ENCODE results near the gene RPL39. TPM values are rescaled to one million over a fixed set of nuclear protein-coding genes. Genes with fewer than 3 reads are reported as not detected.

The RPL39 gene
- total and polyA plus RNA-seq, 2 experiments from 2014 or later, result 687 to 8,635 TPM

- Histone ChIP-seq H3K9me2 (replicated peaks; ENCODE audit: insufficient read depth) (no peaks in the 10 kb centered on the region), H3K4me2 (no peak overlapping the region), H3K27ac (no peak overlapping the region), H4K20me1 (ENCODE audit: insufficient read depth, poor library complexity, severe bottlenecking) (no peaks in the 10 kb centered on the region), H3K27me3 (no peaks in the 10 kb centered on the region), H2AFZ (no peak overlapping the region), H3K9me3 (ENCODE audit: low read depth) (no peaks in the 10 kb centered on the region), H3K4me1 (ENCODE audit: insufficient read depth) (no peaks in the 10 kb centered on the region), H3K79me2 (no peaks in the 10 kb centered on the region), H3K4me3 (no peak overlapping the region), H3K36me3 (replicated peaks; ENCODE audit: insufficient read depth, low read depth) (no peaks in the 10 kb centered on the region)
- DNase-seq (ENCODE audit: low spot score), result no peak
- WGBS (ENCODE audit: low lambda C conversion rate, missing lambda C conversion rate), result 62% methylated on average over 4 of the region's 4 CpGs
- no peak for TF ChIP-seq EZH2phosphoT487 (IDR thresholded peaks at IDR 0.05; ENCODE audit: low read depth, severe bottlenecking, unreplicated experiment)
- no peak for TF ChIP-seq CTCF (IDR thresholded peaks at IDR 0.05; ENCODE audit: poor library complexity)
- no peak for TF ChIP-seq EZH2 (IDR thresholded peaks at IDR 0.05; ENCODE audit: borderline replicate concordance)
These were observed 46.1 kb downstream of the RPL39 start for GRCh38 chrX:119745283-119745848.

DNA sequence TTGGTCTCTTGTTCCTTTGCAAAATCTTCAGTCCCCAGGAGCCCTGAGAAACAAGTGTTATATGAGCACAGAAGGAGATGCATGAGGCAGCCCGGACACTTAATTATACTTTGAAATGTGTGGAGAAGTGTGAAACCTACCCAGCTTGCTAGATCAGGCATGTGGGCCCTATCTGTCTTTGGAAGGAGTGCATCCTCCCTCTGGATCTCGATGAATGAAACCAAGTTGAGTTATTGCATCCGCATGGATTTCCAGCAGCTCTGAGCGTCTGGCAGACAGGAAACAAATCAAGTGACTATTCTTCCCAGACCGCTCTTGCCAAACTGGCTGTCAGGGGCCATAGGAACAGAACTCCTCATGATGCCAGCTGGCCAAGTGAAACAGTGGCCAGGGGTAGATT, 52.7 kb downstream of the RPL39 start:
- H3K27me3 ChIP-seq, result no peaks in the 10 kb centered on the region
- no peak overlapping the region for H3K4me3 ChIP-seq
- H3K79me2 ChIP-seq, result no peaks in the 10 kb centered on the region
- DNase-seq (ENCODE audit: low spot score), result no peak
- WGBS (ENCODE audit: low lambda C conversion rate, missing lambda C conversion rate), result 79% methylated on average over 5 of the region's 5 CpGs
- no peak overlapping the region for H2AFZ ChIP-seq
- H3K36me3 ChIP-seq (replicated peaks; ENCODE audit: insufficient read depth, low read depth), result no peaks in the 10 kb centered on the region
- no peak overlapping the region for H3K4me2 ChIP-seq
- no peaks in the 10 kb centered on the region for H3K9me2 ChIP-seq (replicated peaks; ENCODE audit: insufficient read depth)
- no peak for TF ChIP-seq CTCF (IDR thresholded peaks at IDR 0.05; ENCODE audit: poor library complexity)
- no peak for TF ChIP-seq EZH2phosphoT487 (IDR thresholded peaks at IDR 0.05; ENCODE audit: low read depth, severe bottlenecking, unreplicated experiment)
- TF ChIP-seq EZH2 (IDR thresholded peaks at IDR 0.05; ENCODE audit: borderline replicate concordance), result no peak
- H3K27ac ChIP-seq, result no peak overlapping the region
- H3K4me1 ChIP-seq (ENCODE audit: insufficient read depth), result no peaks in the 10 kb centered on the region
- no peaks in the 10 kb centered on the region for H4K20me1 ChIP-seq (ENCODE audit: insufficient read depth, poor library complexity, severe bottlenecking)
- H3K9me3 ChIP-seq (ENCODE audit: low read depth), result no peaks in the 10 kb centered on the region

Small RNA genes within 50 kb of the gene (small RNA-seq; reads per million reads assigned to genes)
- gene SNORA69, result not detected

Other genes with a start within 250 kb of the RPL39 start
- 22.8 and 23.8 TPM in 2 replicates for gene STEEP1, start 226.2 kb downstream of the RPL39 start, total RNA-seq
- gene STEEP1, start 226.2 kb downstream of the RPL39 start, polyA plus RNA-seq, result 5.5 and 11.1 TPM in 2 replicates
- 48.9 and 54.5 TPM in 2 replicates for gene UBE2A, start 217.1 kb downstream of the RPL39 start, total RNA-seq
- gene UBE2A, start 217.1 kb downstream of the RPL39 start, polyA plus RNA-seq, result 64.4 and 72.6 TPM in 2 replicates
- 5.8 and 9.0 TPM in 2 replicates for gene NKRF, start 185.2 kb downstream of the RPL39 start, total RNA-seq
- gene NKRF, start 185.2 kb downstream of the RPL39 start, polyA plus RNA-seq, result 2.4 and 3.0 TPM in 2 replicates
- 24.7 and 31.4 TPM in 2 replicates for gene SEPTIN6, start 98.5 kb downstream of the RPL39 start, total RNA-seq
- 21.3 and 25.3 TPM in 2 replicates for gene SEPTIN6, start 98.5 kb downstream of the RPL39 start, polyA plus RNA-seq
- 0.24 and 1.00 TPM in 2 replicates for gene SOWAHD, start 33.0 kb downstream of the RPL39 start, total RNA-seq
- gene SOWAHD, start 33.0 kb downstream of the RPL39 start, polyA plus RNA-seq, result 1.3 and 2.0 TPM in 2 replicates
- 3.3 and 4.3 TPM in 2 replicates for gene UPF3B, start 61.3 kb upstream of the RPL39 start, total RNA-seq
- gene UPF3B, start 61.3 kb upstream of the RPL39 start, polyA plus RNA-seq, result 6.7 and 11.0 TPM in 2 replicates
- gene RNF113A, start 80.1 kb upstream of the RPL39 start, total RNA-seq, result 19.7 and 25.8 TPM in 2 replicates
- 14.1 and 19.7 TPM in 2 replicates for gene RNF113A, start 80.1 kb upstream of the RPL39 start, polyA plus RNA-seq
- 68.3 and 84.4 TPM in 2 replicates for gene NDUFA1, start 80.2 kb upstream of the RPL39 start, total RNA-seq
- 321 and 324 TPM in 2 replicates for gene NDUFA1, start 80.2 kb upstream of the RPL39 start, polyA plus RNA-seq
- gene AKAP14, start 104.3 kb upstream of the RPL39 start, total RNA-seq, result not detected in 2 replicates
- gene AKAP14, start 104.3 kb upstream of the RPL39 start, polyA plus RNA-seq, result not detected in 2 replicates
- gene NKAP, start 152.1 kb upstream of the RPL39 start, total RNA-seq, result 7.1 and 7.7 TPM in 2 replicates
- gene NKAP, start 152.1 kb upstream of the RPL39 start, polyA plus RNA-seq, result 4.3 and 4.4 TPM in 2 replicates

Measured in hepatocyte (in vitro differentiated cells).